ENCODE data around the gene ZDHHC4.

Gene ZDHHC4

DNA sequence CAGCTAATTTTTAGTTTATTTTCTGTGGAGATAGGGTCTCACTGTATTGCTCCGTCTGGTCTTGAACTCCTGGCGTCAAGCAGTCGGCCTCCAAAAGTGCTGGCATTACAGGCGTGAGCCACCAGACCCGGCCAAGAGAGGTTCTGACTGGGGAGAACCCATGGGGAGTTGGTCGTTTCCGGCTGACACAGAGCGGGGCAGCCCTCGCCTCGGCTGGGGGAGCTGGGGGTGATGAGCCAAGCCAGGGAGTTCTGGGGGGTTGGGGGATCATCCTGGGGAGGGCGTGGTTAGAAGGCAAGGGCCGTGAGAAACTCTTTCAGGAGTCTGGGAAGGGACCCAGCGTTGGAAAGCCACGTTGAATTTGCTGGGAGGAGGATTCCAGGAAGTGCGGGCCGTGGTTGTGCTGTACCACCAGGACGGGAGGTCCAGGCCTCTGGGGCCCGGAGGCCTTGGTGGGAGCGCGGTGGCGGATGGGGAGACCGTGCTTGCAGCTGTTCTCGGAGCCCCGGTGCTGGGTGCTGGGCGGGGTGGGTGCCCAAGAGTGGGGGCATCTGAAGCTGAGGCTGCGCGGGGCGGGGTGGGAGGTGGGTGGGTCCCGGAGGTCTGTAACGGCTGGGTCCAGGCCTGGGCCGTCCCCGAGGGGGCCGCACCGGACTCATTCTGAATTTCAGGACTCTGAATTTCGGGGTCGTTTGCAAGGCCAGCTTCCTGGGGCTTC lies 29.8 kb downstream of the ZDHHC4 start:
- FAIRE-seq (no peak), DNase-seq (ENCODE audit: low spot score) (no peak)

DNA sequence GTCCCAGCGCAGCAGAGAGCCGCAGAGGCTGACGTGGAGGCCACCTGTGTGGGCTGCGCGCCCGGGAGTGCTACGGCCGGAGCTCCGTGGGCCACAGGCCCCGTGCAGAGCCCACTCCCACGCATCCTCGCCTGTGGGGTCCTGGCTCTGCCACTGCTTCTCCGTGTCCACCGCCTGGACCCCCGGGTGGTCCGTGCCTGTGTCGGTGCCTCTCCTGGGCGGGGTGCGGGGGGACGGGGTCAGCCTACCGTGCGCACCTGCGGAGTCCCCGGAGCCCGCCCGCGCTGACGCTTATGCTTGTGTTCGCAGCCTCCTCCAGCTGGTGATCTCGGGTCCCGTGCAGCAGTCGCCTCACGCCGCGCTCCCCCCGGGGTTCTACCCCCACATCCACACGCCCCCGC lies 30.4 kb downstream of the ZDHHC4 start:
- DNase-seq (ENCODE audit: low spot score) (no peak), FAIRE-seq (no peak)

DNA sequence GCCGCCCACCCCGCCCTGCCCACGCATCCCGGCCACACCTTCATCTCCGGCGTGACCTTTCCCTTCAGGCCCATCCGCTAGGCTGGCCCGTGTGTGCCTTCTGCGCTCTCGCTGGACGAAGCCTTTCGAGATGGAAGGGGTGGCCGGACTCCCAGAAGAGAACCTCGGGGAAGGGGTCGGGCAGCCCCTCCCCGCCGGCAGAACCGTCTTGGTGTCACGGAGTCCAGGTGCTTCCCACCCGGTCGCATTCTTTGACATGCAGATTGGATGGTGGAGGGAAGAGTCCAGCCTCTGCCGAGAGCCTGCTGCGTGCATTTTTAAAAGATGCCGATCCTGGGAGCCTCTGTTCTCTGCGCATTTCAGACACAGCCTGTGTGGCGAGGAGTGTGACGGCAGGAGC lies 30.8 kb downstream of the ZDHHC4 start:
- DNase-seq (ENCODE audit: low spot score) = no peak
- FAIRE-seq = no peak

- FAIRE-seq = no peak
These were observed 31.5 kb downstream of the ZDHHC4 start for GRCh38 chr7:6608794-6609193.

DNA sequence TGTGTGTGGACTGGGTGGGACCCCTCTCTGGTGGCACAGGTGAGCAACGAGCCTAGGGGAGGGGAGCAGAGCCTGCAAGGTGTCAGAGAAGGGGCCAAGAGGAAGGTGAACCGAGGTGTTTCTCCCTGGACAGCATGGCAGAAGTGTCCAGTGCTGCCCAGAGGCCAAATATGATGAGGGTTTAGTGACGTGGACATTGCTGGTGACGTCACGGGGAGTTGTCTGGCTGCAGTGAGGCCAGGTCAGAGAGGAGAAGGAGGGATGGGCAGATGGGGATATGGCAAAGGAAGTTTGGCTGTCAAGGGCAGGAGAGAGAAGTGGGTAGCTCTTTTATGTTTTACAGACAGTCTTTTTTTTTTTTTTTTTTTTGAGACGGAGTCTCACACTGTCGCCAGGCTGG lies 35.6 kb downstream of the ZDHHC4 start:
- FAIRE-seq (no peak), DNase-seq (ENCODE audit: low spot score) (no peak)

More at GRCh38 chr7:6608794-6609193, 31.5 kb downstream of the ZDHHC4 start:
- no peak for DNase-seq (ENCODE audit: low spot score)

- DNase-seq (ENCODE audit: low spot score) (no peak), FAIRE-seq (no peak)
These were observed 36.5 kb downstream of the ZDHHC4 start for GRCh38 chr7:6613706-6614105.

GRCh38 chr7:6614953-6615722 lies 37.9 kb downstream of the ZDHHC4 start, which contains the start of gene ZNF853:
TSS of gene ZNF853 (plus strand) at chr7:6615610. CDS start at chr7:6616175, 565 bp downstream.
- no peak for FAIRE-seq
- no peak for DNase-seq (ENCODE audit: low spot score)

GRCh38 chr7:6615723-6616555 lies 38.7 kb downstream of the ZDHHC4 start:
- DNase-seq (ENCODE audit: low spot score) = no peak
- no peak for FAIRE-seq

- DNase-seq (ENCODE audit: low spot score) (no peak), FAIRE-seq (no peak)
These were observed 39.8 kb downstream of the ZDHHC4 start for GRCh38 chr7:6616854-6617643.

DNA sequence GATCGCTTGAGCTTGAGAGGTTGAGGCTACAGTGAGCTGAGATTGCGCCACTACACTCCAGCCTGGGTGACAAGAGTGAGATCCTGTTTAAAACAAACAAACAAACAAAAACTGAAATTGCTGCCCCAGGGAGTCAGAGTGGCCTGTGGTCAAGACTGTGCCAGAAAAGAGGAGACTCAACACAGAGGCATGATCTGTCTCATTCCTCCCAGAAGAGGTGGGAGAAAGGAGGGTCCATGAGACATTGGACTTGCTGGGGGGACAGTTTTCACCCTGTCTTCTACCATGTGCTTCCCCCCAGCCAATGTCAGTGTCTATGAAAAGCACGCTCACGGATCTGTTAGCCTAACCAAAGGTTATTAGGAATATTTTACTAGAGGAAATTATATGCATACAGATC lies 41.4 kb downstream of the ZDHHC4 start:
- FAIRE-seq = no peak
- DNase-seq (ENCODE audit: low spot score) = no peak

GRCh38 chr7:6619961-6620360 lies 42.7 kb downstream of the ZDHHC4 start:
- DNase-seq (ENCODE audit: low spot score) (no peak), FAIRE-seq (no peak)

DNA sequence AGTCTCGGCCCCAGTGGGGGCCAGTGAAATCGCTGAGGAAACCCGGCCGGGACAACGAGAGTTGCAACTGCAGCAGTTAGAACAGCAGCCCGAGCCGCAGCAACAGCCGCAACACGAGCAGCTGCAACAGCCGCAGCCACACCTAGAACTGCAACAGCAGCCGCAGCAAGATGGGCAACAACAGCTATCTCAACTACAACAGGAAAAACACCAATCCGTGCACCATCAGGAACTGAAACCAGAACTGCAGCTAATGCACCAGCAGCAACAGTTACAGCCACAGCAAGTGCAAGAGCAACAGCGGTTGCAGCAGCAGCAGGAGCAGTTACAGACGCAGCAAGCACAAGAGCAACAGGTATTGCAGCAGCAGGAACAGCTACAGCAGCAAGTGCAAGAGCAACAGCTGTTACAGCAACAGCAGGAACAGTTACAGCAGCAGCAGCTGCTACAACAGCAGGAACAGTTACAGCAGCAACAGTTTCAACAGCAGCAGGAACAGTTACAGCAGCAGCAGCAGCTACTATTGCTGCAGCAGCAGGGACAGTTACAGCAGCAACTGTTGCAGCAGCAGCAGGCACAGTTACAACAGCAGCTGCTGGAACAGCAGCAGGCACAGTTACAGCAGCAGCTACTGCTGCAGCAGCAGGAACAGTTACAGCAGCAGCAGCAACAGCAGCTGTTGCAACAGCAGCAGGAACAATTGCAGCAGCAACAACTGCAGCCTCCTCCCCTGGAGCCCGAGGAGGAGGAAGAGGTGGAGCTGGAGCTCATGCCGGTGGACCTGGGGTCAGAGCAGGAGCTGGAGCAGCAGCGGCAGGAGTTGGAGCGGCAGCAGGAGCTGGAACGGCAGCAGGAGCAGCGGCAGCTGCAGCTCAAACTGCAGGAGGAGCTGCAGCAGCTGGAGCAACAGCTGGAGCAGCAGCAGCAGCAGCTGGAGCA lies 44.2 kb downstream of the ZDHHC4 start:
- FAIRE-seq (no peak), DNase-seq (ENCODE audit: low spot score) (no peak)

DNA sequence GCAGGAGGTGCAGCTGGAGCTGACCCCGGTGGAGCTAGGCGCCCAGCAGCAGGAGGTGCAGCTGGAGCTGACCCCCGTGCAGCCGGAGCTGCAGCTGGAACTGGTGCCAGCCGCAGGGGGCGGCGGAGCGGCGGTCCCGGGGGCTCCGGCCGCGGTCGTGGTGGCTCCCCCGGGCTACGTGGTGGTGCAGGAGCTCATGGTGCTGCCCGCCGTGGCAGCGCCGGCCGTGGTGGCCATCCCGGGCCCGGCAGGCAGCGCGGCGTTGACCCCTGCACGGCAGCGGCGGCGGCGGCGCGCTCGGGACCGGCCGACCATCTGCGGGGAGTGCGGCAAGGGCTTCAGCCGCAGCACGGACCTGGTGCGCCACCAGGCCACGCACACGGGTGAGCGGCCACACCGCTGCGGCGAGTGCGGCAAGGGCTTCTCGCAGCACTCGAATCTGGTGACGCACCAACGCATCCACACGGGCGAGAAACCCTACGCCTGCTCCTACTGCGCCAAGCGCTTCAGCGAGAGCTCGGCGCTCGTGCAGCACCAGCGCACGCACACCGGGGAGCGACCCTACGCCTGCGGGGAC lies 45.0 kb downstream of the ZDHHC4 start:
- DNase-seq (ENCODE audit: low spot score) (no peak), FAIRE-seq (no peak)

DNA sequence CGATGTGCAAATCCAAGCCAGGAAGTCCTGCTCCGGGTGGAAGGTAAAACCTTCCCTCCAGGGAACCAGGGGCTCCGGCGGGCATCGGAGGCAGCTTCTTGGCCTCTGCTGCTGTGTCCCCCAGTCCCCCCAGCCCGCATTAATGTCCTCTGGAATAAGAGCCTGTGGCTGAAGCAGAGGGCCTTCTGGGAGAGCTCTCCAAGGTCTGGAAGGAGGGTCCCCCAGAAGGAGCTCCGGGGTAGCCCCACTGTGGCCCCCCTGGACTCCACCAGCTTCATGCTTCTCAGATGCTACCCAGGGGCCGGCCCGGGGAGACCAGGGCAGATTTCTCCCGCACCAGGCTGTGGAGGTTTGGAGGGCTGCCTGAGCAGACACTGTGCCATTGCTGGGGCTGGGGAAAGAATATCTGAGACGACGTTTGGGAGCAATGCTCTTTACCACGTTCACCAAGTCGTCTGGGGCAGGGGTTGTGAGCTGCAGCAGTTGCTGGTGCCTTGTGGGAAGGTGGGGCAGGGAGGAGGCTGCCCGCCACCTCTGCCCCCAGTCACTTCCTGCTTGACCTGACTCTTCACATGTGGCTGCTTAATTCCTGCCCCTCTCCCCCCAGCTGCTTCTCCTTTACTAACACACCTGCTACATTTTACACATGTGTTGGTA lies 46.5 kb downstream of the ZDHHC4 start:
- no peak for DNase-seq (ENCODE audit: low spot score)
- no peak for FAIRE-seq

DNA sequence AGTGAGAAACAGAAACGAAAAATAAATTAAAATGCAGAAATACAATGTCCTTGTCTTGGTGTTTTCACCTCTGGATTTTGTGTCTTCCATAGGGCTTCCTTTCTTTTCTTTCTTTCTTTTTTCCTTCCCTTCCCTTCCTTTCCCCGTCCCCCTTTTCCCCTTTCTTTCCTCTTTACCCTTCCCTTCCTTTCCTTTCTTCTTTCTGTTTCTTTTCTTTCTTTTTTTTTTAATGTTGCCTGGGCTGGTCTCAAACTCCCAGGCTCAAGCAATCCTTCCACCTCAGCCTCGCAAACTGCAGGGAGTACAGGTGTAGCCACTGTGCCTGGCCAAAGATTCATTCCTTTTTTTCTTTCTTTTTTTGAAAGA lies 47.0 kb downstream of the ZDHHC4 start:
- DNase-seq (ENCODE audit: low spot score) (no peak), FAIRE-seq (no peak)

DNA sequence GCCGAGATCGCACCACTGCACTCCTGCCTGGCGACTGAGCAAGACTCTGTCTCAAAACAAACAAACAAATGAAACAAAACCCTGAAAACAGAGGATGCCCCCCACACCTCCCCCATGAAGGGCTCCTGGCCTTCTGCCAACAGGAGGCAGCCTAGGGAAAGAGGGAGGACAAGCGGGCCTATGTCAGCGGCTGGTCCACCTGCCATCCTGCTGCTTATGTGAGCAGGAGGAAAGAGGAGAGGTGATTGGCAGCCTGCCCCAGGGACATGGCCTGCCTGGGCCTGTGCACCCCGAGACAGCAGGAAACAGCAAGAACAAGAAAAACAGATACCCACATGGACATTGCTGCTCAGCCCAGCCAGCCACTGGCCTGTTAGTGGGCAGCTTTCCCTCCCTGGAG lies 50.8 kb downstream of the ZDHHC4 start:
- DNase-seq (ENCODE audit: low spot score) = no peak
- no peak for FAIRE-seq

- FAIRE-seq (no peak), DNase-seq (ENCODE audit: low spot score) (no peak)
These were observed 53.0 kb downstream of the ZDHHC4 start for GRCh38 chr7:6630007-6630849.

GRCh38 chr7:6631605-6632004 lies 54.4 kb downstream of the ZDHHC4 start:
- no peak for FAIRE-seq
- DNase-seq (ENCODE audit: low spot score) = no peak

Data from RCC 7860 (cell line).